Endothelial cell (in vitro differentiated cells): Measurements from ENCODE around the gene PRR36. TPM values are rescaled to one million over a fixed set of nuclear protein-coding genes. Genes with fewer than 3 reads are reported as not detected.

Source experiments
- DNase-seq: peaks from one replicate; pipeline ENCODE4 v3.0.0; 2021; ENCODE audit warnings: low spot score
- H3K27ac Mint-ChIP-seq: one replicate; pipeline ENCODE4 v1.8.0; 2021; ENCODE audit warnings: mixed read lengths, inconsistent platforms; ENCODE audit not compliant: unreplicated experiment
- H3K27me3 Mint-ChIP-seq: one replicate; pipeline ENCODE4 v1.8.0; 2021; ENCODE audit warnings: mild to moderate bottlenecking, moderate library complexity, mixed read lengths, inconsistent platforms; ENCODE audit not compliant: unreplicated experiment
- H3K36me3 Mint-ChIP-seq: one replicate; pipeline ENCODE4 v1.8.0; 2021; ENCODE audit warnings: mild to moderate bottlenecking, low read depth, mixed read lengths, inconsistent platforms; ENCODE audit not compliant: unreplicated experiment
- H3K4me1 Mint-ChIP-seq: one replicate; pipeline ENCODE4 v1.8.0; 2021; ENCODE audit warnings: mild to moderate bottlenecking, mixed read lengths, inconsistent platforms; ENCODE audit not compliant: unreplicated experiment
- H3K4me3 Mint-ChIP-seq: one replicate; pipeline ENCODE4 v1.8.0; 2021; ENCODE audit warnings: mild to moderate bottlenecking, mixed read lengths, inconsistent platforms; ENCODE audit not compliant: unreplicated experiment
- H3K9me3 Mint-ChIP-seq: one replicate; pipeline ENCODE4 v1.8.0; 2021; ENCODE audit warnings: mixed read lengths, inconsistent platforms; ENCODE audit not compliant: unreplicated experiment
- CTCF ChIP-seq: fragments of 200-600 bp; sonication (generic); IDR thresholded peaks from one replicate; pipeline ENCODE4 v1.5.0; 2021; ENCODE audit warnings: antibody characterized with exemption; ENCODE audit not compliant: unreplicated experiment
- total RNA-seq: library from RNA; stranded (reverse); fragmentation: NEBNext Ultra II Directional; extraction: Animal tissue kit (Norgen Biotek cat#: 25700); gene quantifications from one replicate; pipeline ENCODE4 v1.2.1, GENCODE V29; 2021; ENCODE audit not compliant: unreplicated experiment

PRR36 gene
- total RNA-seq, 1 donor from 2014 or later = 0.23 TPM

GRCh38 chr19:7840629-7841028, 33.6 kb downstream of the PRR36 start:
- Mint-ChIP-seq H3K27me3 (peaks cover 21% of the 10 kb centered on the region), H3K9me3 (no peaks in the 10 kb centered on the region), H3K36me3 (peaks cover 8% of the 10 kb centered on the region), H3K4me1 (peaks cover 9% of the 10 kb centered on the region), H3K4me3 (no peak overlapping the region), H3K27ac (no peak overlapping the region)
- TF ChIP-seq CTCF = no peak
- DNase-seq = no peak

GRCh38 chr19:7839476-7839875, 34.7 kb downstream of the PRR36 start:
- TF ChIP-seq CTCF = no peak
- H3K36me3 Mint-ChIP-seq = peaks cover 8% of the 10 kb centered on the region
- DNase-seq = no peak
- no peak overlapping the region for H3K4me3 Mint-ChIP-seq
- H3K27ac Mint-ChIP-seq = no peak overlapping the region
- no peaks in the 10 kb centered on the region for H3K9me3 Mint-ChIP-seq
- H3K27me3 Mint-ChIP-seq = peaks cover 21% of the 10 kb centered on the region
- peaks cover 9% of the 10 kb centered on the region for H3K4me1 Mint-ChIP-seq

GRCh38 chr19:7833225-7834099, 40.7 kb downstream of the PRR36 start:
- Mint-ChIP-seq H3K4me3 (no peak overlapping the region), H3K27me3 (peaks cover 8% of the 10 kb centered on the region), H3K9me3 (no peaks in the 10 kb centered on the region), H3K27ac (no peak overlapping the region), H3K36me3 (no peaks in the 10 kb centered on the region), H3K4me1 (peaks cover 22% of the 10 kb centered on the region)
- no peak for DNase-seq
- TF ChIP-seq CTCF = no peak

GRCh38 chr19:7832781-7833180, 41.4 kb downstream of the PRR36 start:
- H3K36me3 Mint-ChIP-seq = no peaks in the 10 kb centered on the region
- no peak for DNase-seq
- no peak overlapping the region for H3K4me3 Mint-ChIP-seq
- H3K4me1 Mint-ChIP-seq = peaks cover 22% of the 10 kb centered on the region
- H3K27me3 Mint-ChIP-seq = peaks cover 6% of the 10 kb centered on the region
- no peak overlapping the region for H3K27ac Mint-ChIP-seq
- TF ChIP-seq CTCF = no peak
- no peaks in the 10 kb centered on the region for H3K9me3 Mint-ChIP-seq

DNA sequence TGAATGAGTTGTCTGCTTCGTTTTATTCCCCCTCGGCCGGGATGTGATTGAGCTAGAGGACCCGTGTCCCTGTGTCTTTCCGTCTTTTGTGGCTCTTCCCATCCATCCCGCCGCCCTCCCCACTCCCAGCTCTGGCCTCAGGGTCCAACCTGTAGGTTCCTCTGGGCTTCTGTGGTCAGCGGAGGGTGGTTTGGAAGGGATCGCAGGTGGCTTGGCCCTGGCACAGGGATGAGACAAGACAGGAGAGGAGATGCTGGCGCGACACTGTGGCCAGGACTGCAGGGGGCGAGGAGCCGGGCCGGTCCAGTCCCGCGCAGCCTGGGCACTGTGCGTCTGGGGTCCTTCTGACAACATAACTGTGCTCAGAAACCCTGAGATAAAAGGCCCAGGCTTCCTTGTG, 42.2 kb downstream of the PRR36 start:
- Mint-ChIP-seq H3K27me3 (peaks cover 4% of the 10 kb centered on the region), H3K27ac (no peak overlapping the region), H3K4me1 (peaks cover 22% of the 10 kb centered on the region), H3K36me3 (no peaks in the 10 kb centered on the region), H3K4me3 (no peak overlapping the region), H3K9me3 (no peaks in the 10 kb centered on the region)
- DNase-seq = no peak
- TF ChIP-seq CTCF = no peak
